HG03469 (cell line): ENCODE results near the gene SPAG6.
"Not testable (repeated sequence)": the region's sequence is repeated elsewhere in the genome, so short reads cannot be mapped to it uniquely, and the experiment has no call there.

Experiments used
- ATAC-seq: cut with Tn5 transposase; IDR thresholded peaks from one replicate; pipeline ENCODE4 v1.9.1; 2021; ENCODE audit warnings: mild to moderate bottlenecking, moderate library complexity, moderate number of reproducible peaks; ENCODE audit not compliant: unreplicated experiment

The SPAG6 gene

DNA sequence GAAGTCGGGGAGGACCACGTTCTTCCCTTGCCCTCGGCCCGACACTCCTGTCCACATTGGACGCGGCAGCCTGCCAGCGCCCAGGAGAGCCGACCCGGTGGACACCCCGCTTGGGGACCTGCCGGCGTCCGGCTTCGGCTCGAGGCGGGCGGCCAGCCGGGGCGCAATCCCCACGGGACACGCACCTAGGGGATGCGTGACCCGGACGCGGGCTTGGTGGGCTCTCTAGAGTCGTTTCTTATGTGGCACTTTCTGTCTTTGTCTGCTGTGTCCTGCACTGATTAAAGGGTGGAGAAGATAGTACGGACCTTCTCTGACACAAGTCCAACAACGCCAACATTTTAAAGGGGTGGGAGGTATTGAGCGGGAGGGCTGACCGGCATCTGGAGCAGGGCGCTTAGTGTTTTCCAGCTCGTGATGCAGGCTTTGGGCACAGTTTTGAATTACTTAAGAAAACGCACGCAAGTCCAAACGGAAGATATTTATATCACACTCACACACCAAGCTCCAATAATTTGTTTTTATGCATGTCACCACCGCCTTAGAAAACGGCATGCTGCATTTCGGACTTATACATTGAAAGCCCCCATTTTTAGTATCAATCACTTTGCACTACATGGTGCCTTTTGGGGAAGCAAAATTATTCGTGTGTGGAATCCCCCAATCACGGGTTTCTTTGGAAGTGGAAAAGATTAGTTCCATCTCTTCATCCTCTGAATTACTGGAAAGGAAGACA lies 3.9 kb upstream of the SPAG6 start:
- no peak for ATAC-seq

DNA sequence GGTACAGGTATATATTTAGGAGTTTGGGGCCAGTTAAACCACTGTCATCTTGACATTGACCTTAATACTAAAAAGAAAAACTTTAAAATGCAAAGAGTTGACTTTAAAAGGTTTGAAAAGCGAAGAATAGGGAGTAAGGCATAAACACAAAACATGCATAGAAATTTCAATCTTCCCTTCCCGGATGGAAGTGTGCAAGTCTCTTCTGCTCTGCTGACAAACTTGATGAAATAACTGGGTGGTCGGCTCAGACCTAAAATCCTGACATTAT lies 3.4 kb upstream of the SPAG6 start:
- no peak for ATAC-seq

DNA sequence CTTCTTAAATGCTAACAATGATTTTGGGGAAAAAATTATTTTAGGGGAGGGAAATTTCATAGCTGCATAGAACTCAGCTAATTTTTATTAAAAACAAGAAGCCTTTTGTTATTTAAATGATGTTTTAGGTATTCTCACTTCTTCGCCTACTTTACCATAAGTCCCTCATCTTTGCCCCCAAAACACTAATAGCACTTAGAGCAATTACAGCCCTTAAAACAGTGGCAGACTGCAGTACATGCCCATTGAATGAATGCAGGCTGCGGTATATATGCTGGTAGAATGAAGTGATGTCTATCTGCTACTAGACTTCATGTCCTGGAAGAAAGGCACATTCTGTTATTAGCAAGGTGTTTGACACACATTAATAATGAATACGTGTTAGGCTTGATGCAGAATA lies 2.9 kb upstream of the SPAG6 start:
- ATAC-seq: no peak

DNA sequence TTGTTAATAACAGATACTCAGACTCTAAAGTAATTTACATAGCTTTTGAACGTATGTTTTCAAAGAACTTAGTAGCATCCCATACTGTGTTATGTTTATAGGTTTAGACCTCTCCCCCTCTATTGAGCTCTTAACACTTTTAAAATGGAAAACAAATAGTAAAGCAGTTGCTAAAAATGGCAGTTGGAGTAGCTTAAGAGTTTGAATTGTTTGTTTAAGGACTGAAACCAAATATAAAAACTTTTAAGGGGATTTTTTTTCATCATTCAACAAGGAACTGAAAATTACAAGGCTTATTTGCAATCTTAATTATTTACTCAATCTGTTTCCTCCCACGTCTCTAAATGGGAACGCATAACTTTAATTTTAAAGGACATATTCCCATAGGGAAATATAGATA lies 1.6 kb upstream of the SPAG6 start:
- ATAC-seq: no peak

GRCh38 chr10:22344249-22344648 lies 1.0 kb upstream of the SPAG6 start:
- ATAC-seq: no peak

DNA sequence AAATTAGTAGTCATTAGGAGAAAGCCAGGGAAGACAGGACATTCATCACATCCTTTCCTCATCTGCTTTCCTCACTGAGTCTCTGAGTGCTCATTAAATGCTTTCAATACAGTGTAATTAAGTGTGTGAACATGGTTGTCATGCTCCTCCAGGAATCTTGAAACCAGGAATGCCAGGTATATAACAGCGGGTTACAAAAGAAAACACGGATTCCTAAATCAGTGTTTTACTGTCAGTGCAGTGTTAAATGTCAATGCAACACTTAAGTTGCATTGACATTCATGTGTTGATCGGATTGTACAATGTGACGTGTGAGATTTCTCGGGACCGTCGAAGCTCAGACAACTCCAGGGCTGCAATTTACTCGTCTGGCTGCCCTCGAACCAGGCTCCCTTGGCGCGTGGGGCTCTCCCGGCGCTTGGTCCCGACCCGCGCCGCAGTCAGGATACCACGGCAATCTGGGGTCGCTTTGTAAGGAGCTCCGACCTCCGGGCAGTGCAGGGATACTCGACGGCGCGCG lies 455 bp upstream of the SPAG6 start:
- no peak for ATAC-seq

- ATAC-seq: no peak
Measured at GRCh38 chr10:22346096-22346661, 883 bp downstream of the SPAG6 start.

GRCh38 chr10:22349755-22350154 lies 4.5 kb downstream of the SPAG6 start:
- ATAC-seq: no peak

DNA sequence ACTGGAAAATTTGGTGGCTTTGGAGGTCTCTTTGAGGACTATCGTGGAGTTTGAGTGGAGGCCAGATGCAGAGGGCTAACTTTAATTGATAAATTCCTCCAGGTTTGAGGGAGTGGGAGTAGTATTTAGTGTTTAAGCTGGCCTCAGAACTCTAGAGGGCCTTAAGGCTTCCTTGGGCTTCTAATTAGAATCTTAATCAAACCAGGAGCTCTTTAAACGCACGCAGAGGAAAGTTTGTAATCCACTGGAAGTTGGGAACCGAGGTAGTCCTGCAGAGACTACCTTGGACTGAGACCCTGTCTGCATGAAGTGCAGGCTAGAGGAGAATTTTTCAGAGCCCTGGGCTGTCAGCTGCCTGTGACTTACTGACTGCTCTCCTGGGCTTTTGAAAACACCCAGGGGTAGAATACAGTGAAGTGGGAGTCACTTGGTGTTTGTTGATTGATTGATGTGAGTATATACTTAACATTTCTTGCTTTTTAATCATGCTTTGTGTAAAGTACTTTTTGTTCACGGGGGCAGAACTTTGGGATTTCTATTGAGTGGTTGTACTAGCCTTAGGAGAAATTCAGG lies 5.9 kb downstream of the SPAG6 start:
- no peak for ATAC-seq

- no peak for ATAC-seq
Measured at GRCh38 chr10:22356324-22356873, 11.1 kb downstream of the SPAG6 start.

- not testable (repeated sequence) for ATAC-seq
Measured at GRCh38 chr10:22357770-22358169, 12.5 kb downstream of the SPAG6 start.

GRCh38 chr10:22363305-22363704 lies 18.0 kb downstream of the SPAG6 start:
- no peak for ATAC-seq

GRCh38 chr10:22364407-22365140 lies 19.3 kb downstream of the SPAG6 start:
- no peak for ATAC-seq

DNA sequence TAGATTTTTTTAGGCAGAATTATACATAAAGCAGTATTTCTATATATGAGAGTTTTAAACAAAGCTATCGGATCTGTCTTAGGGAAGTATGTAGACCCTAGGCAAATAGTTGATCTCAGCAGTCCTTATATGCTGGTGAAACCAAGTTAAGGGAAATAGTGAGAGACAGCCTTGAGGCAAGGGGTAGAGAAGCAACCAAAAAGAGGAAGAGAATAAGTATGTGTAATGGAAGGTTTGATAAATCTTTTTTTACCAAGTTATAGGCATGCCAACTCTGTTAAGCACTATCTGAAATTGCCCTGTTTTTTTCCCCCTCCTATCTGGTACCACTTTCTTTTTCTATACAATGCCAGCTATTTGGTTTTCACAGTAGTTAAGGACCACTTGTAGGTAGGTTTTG lies 19.9 kb downstream of the SPAG6 start:
- peak; percentile 55 for ATAC-seq

DNA sequence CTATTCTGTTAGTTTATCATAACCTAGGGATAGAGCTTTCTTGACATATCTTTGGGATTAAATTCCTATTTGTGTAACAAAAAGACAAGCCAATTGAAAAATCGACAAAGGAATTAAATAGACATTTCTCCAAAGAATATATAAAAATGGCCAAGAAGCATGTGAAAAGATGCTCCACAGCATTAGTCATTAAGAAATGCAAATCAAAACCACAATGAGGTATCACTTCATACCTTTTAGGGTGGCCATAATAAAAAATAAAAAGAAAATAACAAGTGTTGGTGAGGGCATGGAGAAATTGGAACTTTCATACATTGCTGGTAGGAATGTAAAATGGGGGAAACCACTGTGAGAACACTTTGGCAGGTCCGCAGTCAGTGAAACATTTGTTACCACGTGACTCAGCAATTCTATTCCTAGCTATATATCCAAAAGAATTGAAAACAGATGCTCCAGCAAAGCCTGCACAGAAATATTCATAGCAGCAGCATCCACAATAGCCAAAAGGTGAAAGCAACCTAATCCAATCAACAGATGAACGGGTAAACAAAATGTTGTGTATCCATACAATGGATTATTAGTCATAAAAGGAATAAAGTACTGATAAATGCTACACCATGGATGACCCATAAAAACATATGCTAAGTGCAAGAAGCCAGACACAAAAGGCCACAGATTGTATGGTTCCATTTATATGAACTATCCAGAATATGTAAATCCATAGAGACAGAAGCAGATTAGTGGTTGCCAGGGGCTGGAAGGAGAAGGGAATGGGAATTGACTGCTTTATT lies 20.5 kb downstream of the SPAG6 start:
- ATAC-seq: no peak

GRCh38 chr10:22366435-22366703 lies 21.1 kb downstream of the SPAG6 start:
- ATAC-seq: no peak

DNA sequence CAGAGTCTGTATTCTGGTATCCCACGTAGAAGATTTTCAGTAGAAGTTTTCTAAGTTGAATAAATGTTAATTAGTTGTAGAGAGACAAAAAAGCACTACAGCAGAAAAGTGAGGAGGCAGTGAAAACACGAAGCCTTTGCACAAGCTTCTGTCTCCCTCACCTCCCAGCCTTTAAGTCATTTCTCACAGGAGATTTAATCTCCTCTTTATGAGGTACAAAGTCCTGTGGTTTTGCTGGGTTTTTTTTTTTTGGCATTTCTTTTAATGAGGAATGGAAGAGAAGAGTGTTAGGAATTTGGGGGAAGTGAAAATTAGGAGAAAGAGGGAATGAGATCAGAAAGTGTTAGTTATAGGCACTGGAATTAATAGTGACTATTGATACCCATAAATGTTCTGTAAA lies 21.5 kb downstream of the SPAG6 start:
- ATAC-seq: no peak

- no peak for ATAC-seq
Measured at GRCh38 chr10:22367471-22367870, 22.2 kb downstream of the SPAG6 start.

- ATAC-seq: no peak
Measured at GRCh38 chr10:22368402-22368801, 23.1 kb downstream of the SPAG6 start.

GRCh38 chr10:22368981-22369380 lies 23.7 kb downstream of the SPAG6 start:
- ATAC-seq: no peak
